ENCODE results near the gene ASB18.

Gene ASB18

GRCh38 chr2:236236559-236237452 lies 27.4 kb downstream of the ASB18 start:
- H3K9me3 ChIP-seq = peaks cover 0 to 15% (median 8%) of the 10 kb centered on the region in 3 donors
- peaks cover 0 to 24% (median 11%) of the 10 kb centered on the region in 4 donors for H3K4me1 ChIP-seq
- peaks cover 0 to 33% of the 10 kb centered on the region in 2 donors for H3K27me3 ChIP-seq
- H3K27ac ChIP-seq = no peak overlapping the region
- no peak for TF ChIP-seq CTCF (IDR thresholded peaks at IDR 0.05)
- H3K36me3 ChIP-seq = no peaks in the 10 kb centered on the region
- intact Hi-C loops (cut with DNase I; ENCODE audit: low total_unique reads) = no loop called here
- peak overlapping the region; percentile 42 to 52 for H3K4me3 ChIP-seq
- DNase-seq = peak in 1 of 2 donors; percentile 51

- no peaks in the 10 kb centered on the region for H3K4me1 ChIP-seq
- no peak overlapping the region for H3K4me3 ChIP-seq
- H3K27me3 ChIP-seq = no peaks in the 10 kb centered on the region
- no peaks in the 10 kb centered on the region for H3K36me3 ChIP-seq
- DNase-seq = no peak
- peaks cover 0 to 55% (median 29%) of the 10 kb centered on the region in 3 donors for H3K9me3 ChIP-seq
- no peak for TF ChIP-seq CTCF (IDR thresholded peaks at IDR 0.05)
- intact Hi-C loops (cut with DNase I; ENCODE audit: low total_unique reads) = no loop called here
- H3K27ac ChIP-seq = no peak overlapping the region
These were observed 35.0 kb downstream of the ASB18 start for GRCh38 chr2:236229186-236229585.

- no peak for DNase-seq
- H3K4me1 ChIP-seq = no peaks in the 10 kb centered on the region
- H3K9me3 ChIP-seq = peaks cover 0 to 24% (median 10%) of the 10 kb centered on the region in 3 donors
- no peak for TF ChIP-seq CTCF (IDR thresholded peaks at IDR 0.05)
- no peak overlapping the region for H3K27ac ChIP-seq
- H3K36me3 ChIP-seq = no peaks in the 10 kb centered on the region
- no peaks in the 10 kb centered on the region for H3K27me3 ChIP-seq
- intact Hi-C loops (cut with DNase I; ENCODE audit: low total_unique reads) = no loop called here
- H3K4me3 ChIP-seq = no peak overlapping the region
These were observed 40.5 kb downstream of the ASB18 start for GRCh38 chr2:236223675-236224074.

GRCh38 chr2:236221798-236222197 lies 42.4 kb downstream of the ASB18 start:
- intact Hi-C loops (cut with DNase I; ENCODE audit: low total_unique reads) = no loop called here
- no peak overlapping the region for H3K4me3 ChIP-seq
- peaks cover 0 to 4% of the 10 kb centered on the region in 2 donors for H3K27me3 ChIP-seq
- H3K27ac ChIP-seq = no peak overlapping the region
- no peaks in the 10 kb centered on the region for H3K36me3 ChIP-seq
- no peak for TF ChIP-seq CTCF (IDR thresholded peaks at IDR 0.05)
- H3K4me1 ChIP-seq = no peaks in the 10 kb centered on the region
- DNase-seq = peak in 1 of 2 donors; percentile 57
- H3K9me3 ChIP-seq = peaks cover 0 to 17% (median 4%) of the 10 kb centered on the region in 3 donors

- H3K36me3 ChIP-seq = no peaks in the 10 kb centered on the region
- peaks cover 0 to 27% of the 10 kb centered on the region in 2 donors for H3K27me3 ChIP-seq
- peak in 1 of 2 donors; percentile 1 for DNase-seq
- H3K27ac ChIP-seq = no peak overlapping the region
- H3K4me3 ChIP-seq = no peak overlapping the region
- intact Hi-C loops (cut with DNase I; ENCODE audit: low total_unique reads) = no loop called here
- TF ChIP-seq CTCF (IDR thresholded peaks at IDR 0.05) = no peak
- H3K4me1 ChIP-seq = no peaks in the 10 kb centered on the region
- H3K9me3 ChIP-seq = peaks cover 0 to 11% (median 4%) of the 10 kb centered on the region in 3 donors
These were observed 44.8 kb downstream of the ASB18 start for GRCh38 chr2:236219411-236219810.

Data from tibial artery (tissue), 4 donors.